Measurements from ENCODE around the gene ANO10. TPM values are rescaled to one million over a fixed set of nuclear protein-coding genes. Genes with fewer than 3 reads are reported as not detected.

Gene ANO10
- total and polyA plus RNA-seq, 7 donors: 9.0 to 30.5 (median 16.8) TPM

DNA sequence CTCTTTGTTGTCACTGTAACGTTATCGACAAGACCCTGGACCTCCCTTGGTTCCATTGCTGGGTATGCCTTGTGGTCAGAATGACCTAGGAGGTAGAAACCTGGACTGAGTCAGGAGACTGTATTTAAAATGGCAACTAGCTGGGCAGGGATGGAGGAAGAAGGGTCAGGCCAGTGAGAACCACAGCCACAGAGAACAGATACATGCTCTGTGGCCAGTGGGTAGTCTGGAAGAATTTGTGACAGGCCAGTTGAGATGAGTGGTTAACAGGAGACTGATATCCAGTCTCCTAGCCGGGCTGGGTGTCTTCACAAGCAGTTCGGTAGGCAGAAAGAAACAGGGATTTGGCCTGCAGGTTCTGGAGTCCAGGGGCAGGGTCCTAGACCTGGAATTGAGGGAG lies 276.6 kb downstream of the ANO10 start:
- TF ChIP-seq POLR2AphosphoS5 (IDR thresholded peaks at IDR 0.05) (no peak), POLR2A (IDR thresholded peaks at IDR 0.05) (no peak), EP300 (IDR thresholded peaks at IDR 0.05) (no peak)
- TF ChIP-seq, protein P1, sequence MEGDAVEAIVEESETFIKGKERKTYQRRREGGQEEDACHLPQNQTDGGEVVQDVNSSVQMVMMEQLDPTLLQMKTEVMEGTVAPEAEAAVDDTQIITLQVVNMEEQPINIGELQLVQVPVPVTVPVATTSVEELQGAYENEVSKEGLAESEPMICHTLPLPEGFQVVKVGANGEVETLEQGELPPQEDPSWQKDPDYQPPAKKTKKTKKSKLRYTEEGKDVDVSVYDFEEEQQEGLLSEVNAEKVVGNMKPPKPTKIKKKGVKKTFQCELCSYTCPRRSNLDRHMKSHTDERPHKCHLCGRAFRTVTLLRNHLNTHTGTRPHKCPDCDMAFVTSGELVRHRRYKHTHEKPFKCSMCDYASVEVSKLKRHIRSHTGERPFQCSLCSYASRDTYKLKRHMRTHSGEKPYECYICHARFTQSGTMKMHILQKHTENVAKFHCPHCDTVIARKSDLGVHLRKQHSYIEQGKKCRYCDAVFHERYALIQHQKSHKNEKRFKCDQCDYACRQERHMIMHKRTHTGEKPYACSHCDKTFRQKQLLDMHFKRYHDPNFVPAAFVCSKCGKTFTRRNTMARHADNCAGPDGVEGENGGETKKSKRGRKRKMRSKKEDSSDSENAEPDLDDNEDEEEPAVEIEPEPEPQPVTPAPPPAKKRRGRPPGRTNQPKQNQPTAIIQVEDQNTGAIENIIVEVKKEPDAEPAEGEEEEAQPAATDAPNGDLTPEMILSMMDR (IDR thresholded peaks at IDR 0.05): no peak
- H3K36me3 ChIP-seq: peaks cover 27 to 93% (median 56%) of the 10 kb centered on the region in 4 donors
- 94 to 95% methylated on average over 4 of the region's 4 CpGs for WGBS, 2 donors
- peak overlapping the region in 2 of 4 donors; percentile 16 to 38 for H3K27ac ChIP-seq
- intact Hi-C loops (cut with DNase I): no loop called here
- no peak for DNase-seq
- H3K4me1 ChIP-seq: peaks cover 0 to 21% (median 10%) of the 10 kb centered on the region in 4 donors
- H3K27me3 ChIP-seq: no peaks in the 10 kb centered on the region
- H3K9me3 ChIP-seq: no peaks in the 10 kb centered on the region
- no peak overlapping the region for H3K4me3 ChIP-seq

DNA sequence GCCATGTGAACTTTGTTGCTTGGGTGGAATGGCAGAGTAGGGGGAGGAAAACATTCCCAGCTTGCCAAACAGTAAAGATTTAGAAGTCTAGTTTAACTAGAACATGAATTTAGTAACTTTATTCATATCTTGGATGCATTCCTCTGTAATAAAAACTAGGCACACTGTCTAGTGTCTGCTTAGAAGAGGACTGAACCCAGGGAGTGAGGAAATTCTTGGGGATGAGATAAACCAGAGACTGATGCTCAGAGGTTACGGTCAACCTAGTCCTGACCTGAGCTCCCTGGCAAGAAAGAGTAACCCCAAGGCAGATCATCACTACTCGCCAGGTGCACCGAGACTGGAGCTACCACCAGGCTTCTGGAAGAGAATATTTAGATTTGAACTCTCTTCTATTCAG lies 277.3 kb downstream of the ANO10 start:
- TF ChIP-seq POLR2A (IDR thresholded peaks at IDR 0.05): no peak
- peak in 2 of 4 donors; percentile 54 to 61 for TF ChIP-seq POLR2AphosphoS5 (IDR thresholded peaks at IDR 0.05)
- Histone ChIP-seq H3K4me3 (no peak overlapping the region), H3K36me3 (peaks cover 27 to 93% (median 54%) of the 10 kb centered on the region in 4 donors), H3K27me3 (no peaks in the 10 kb centered on the region), H3K4me1 (peaks cover 0 to 21% (median 10%) of the 10 kb centered on the region in 4 donors), H3K9me3 (no peaks in the 10 kb centered on the region), H3K27ac (peak overlapping the region in 2 of 4 donors; percentile 16 to 38)
- DNase-seq: no peak
- 92 to 98% methylated on average over 3 of the region's 3 CpGs for WGBS, 2 donors
- intact Hi-C loops (cut with DNase I): no loop called here

DNA sequence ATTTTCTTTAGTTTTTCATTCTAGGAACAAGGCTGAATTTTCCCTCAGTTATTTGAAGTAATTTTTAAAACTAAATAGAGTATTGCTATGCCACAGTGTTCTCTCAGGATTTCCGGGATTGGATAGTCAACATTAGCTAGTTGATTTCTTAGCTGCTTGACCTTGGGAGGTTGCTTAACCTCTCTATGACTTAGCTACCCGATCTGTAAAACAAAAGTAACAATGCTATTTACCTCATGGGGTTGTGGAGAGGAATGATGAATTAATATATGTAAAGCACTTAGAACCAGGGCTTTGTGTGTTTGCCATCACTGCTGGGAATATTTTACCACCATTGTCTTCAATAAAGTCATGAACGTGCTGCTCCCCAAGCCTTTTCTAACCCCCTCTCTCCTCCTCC lies 278.0 kb downstream of the ANO10 start:
- Histone ChIP-seq H3K4me3 (no peak overlapping the region), H3K27me3 (no peaks in the 10 kb centered on the region), H3K36me3 (peaks cover 27 to 93% (median 57%) of the 10 kb centered on the region in 4 donors), H3K27ac (peak overlapping the region in 1 of 4 donors; percentile 38), H3K9me3 (peaks cover 0 to 4% (median 1%) of the 10 kb centered on the region in 4 donors), H3K4me1 (peaks cover 0 to 21% (median 10%) of the 10 kb centered on the region in 4 donors)
- DNase-seq: no peak
- WGBS, 2 donors: 84 to 93% methylated on average over 3 of the region's 3 CpGs
- intact Hi-C loops (cut with DNase I): no loop called here
- TF ChIP-seq POLR2A (IDR thresholded peaks at IDR 0.05) (no peak), EP300 (IDR thresholded peaks at IDR 0.05) (no peak), POLR2AphosphoS5 (IDR thresholded peaks at IDR 0.05) (no peak)
- TF ChIP-seq, protein P1 (IDR thresholded peaks at IDR 0.05): no peak

DNA sequence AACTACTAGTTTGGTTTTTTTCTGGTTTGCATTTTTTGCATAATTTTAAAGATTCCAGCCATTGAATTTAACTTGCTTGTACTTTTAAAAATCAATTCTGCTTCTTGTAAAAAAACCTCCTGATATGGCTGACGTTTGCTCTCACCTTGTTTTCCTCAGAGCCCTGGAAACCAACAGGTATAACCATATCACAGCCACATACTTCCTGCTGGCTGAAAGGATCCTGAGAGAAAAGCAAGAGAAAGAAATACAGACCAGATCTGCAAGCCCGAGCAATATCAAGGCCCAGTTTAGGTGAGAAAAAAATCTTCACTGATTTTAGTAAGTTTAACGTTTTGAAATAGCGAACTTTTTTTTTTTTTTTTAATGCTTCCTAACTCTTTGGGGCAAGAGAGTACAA lies 278.6 kb downstream of the ANO10 start:
- TF ChIP-seq EP300 (IDR thresholded peaks at IDR 0.05) (no peak), POLR2A (IDR thresholded peaks at IDR 0.05) (no peak), POLR2AphosphoS5 (IDR thresholded peaks at IDR 0.05) (no peak)
- TF ChIP-seq, protein P1 (IDR thresholded peaks at IDR 0.05): no peak
- 76 to 84% methylated on average over 4 of the region's 4 CpGs for WGBS, 2 donors

DNA sequence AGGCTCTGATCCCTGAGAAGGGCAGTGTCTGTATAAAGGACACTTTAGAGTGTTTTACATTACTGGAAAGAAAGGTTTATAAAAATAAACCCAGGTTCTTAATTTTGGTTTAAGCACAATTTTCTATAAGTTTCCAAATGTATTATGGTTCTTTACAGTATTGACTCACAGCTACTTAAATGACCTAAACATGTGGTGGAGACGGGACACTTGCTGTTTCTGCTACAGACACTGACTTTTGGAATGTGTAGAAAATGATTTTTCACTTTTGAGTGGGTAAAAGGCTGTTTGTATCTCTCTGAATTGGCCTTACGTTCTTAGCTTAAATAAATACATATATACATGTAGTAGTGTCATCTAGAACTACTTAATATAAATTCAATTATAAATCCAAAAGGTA lies 280.0 kb downstream of the ANO10 start:
- no peak overlapping the region for H3K4me3 ChIP-seq
- peaks cover 4 to 21% (median 11%) of the 10 kb centered on the region in 4 donors for H3K9me3 ChIP-seq
- no peak for DNase-seq
- no peaks in the 10 kb centered on the region for H3K27me3 ChIP-seq
- peaks cover 21 to 93% (median 54%) of the 10 kb centered on the region in 4 donors for H3K36me3 ChIP-seq
- no peak overlapping the region for H3K27ac ChIP-seq
- peaks cover 0 to 21% (median 10%) of the 10 kb centered on the region in 4 donors for H3K4me1 ChIP-seq
- TF ChIP-seq EP300 (IDR thresholded peaks at IDR 0.05): no peak
- TF ChIP-seq POLR2A (IDR thresholded peaks at IDR 0.05): no peak
- 89 to 91% methylated on average over 2 of the region's 2 CpGs for WGBS, 2 donors
- intact Hi-C loops (cut with DNase I): no loop called here

More for the DNA sequence above, 278.6 kb downstream of the ANO10 start:
- Histone ChIP-seq H3K27me3 (no peaks in the 10 kb centered on the region), H3K9me3 (peaks cover 0 to 10% (median 5%) of the 10 kb centered on the region in 4 donors), H3K4me3 (no peak overlapping the region), H3K4me1 (peaks cover 0 to 21% (median 10%) of the 10 kb centered on the region in 4 donors), H3K36me3 (peaks cover 23 to 93% (median 54%) of the 10 kb centered on the region in 4 donors), H3K27ac (no peak overlapping the region)
- intact Hi-C loops (cut with DNase I): no loop called here
- no peak for DNase-seq

DNA sequence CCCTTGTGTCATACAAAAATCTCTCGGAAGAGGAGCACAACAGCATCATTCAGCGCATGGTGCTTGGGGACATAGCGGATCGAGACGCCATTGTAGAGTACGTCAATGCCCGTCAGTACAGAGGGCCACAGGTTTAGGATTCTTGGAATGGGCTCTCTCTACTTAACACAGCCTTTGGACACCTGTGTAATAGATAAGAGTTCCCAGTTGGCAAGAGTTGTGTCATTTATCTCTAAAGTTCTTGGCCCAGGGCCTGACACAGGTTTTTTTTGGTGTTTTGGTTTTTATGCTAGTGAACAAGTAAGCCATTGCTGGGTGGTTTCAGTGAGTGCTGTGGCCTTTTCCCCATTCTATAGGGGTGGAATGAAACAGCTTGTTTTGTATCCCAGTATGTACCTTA lies 281.4 kb downstream of the ANO10 start:
- 98 to 99% methylated on average over 7 of the region's 7 CpGs for WGBS, 2 donors
- no peak for DNase-seq
- no peak for TF ChIP-seq POLR2A (IDR thresholded peaks at IDR 0.05)
- TF ChIP-seq POLR2AphosphoS5 (IDR thresholded peaks at IDR 0.05): no peak
- TF ChIP-seq, protein P1 (IDR thresholded peaks at IDR 0.05): no peak
- no peak for TF ChIP-seq EP300 (IDR thresholded peaks at IDR 0.05)

More for the DNA sequence above, 281.4 kb downstream of the ANO10 start:
- Histone ChIP-seq H3K27me3 (no peaks in the 10 kb centered on the region), H3K9me3 (peaks cover 11 to 25% (median 13%) of the 10 kb centered on the region in 4 donors), H3K4me3 (no peak overlapping the region), H3K4me1 (peaks cover 0 to 20% (median 10%) of the 10 kb centered on the region in 4 donors), H3K36me3 (peaks cover 21 to 95% (median 61%) of the 10 kb centered on the region in 4 donors), H3K27ac (no peak overlapping the region)
- intact Hi-C loops (cut with DNase I): no loop called here
